ENCODE data around the gene SERPINB5.

The SERPINB5 gene

GRCh38 chr18:63472380-63472779 lies 4.4 kb upstream of the SERPINB5 start:
- DNase-seq: no peak

GRCh38 chr18:63477200-63477599 lies 442 bp downstream of the SERPINB5 start:
- no peak for DNase-seq

GRCh38 chr18:63477968-63478367 lies 1.2 kb downstream of the SERPINB5 start:
- no peak for DNase-seq

GRCh38 chr18:63479826-63480225 lies 3.1 kb downstream of the SERPINB5 start:
- no peak for DNase-seq

GRCh38 chr18:63480476-63480875 lies 3.7 kb downstream of the SERPINB5 start:
- DNase-seq: no peak

GRCh38 chr18:63480915-63481314 lies 4.2 kb downstream of the SERPINB5 start:
- DNase-seq: no peak

DNA sequence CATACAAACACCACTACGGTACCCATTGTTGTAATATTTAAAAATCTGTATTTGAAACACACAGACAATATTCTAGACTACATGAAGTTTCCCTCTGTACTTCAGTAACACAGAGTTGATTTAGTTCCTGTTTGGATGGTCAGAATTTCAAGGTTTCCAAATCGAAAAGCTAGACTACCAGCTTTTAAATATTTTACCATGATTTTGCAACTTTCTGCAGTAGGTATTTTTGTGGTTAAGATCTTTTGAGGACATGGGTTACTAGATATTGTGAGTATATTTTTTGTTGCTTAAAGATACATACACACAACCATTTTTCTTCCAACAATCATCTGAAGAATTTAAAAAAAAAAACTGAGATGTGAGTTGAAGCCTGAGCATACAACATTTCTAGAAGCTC lies 10.9 kb downstream of the SERPINB5 start:
- no peak for DNase-seq

GRCh38 chr18:63488160-63488559 lies 11.4 kb downstream of the SERPINB5 start:
- no peak for DNase-seq

DNA sequence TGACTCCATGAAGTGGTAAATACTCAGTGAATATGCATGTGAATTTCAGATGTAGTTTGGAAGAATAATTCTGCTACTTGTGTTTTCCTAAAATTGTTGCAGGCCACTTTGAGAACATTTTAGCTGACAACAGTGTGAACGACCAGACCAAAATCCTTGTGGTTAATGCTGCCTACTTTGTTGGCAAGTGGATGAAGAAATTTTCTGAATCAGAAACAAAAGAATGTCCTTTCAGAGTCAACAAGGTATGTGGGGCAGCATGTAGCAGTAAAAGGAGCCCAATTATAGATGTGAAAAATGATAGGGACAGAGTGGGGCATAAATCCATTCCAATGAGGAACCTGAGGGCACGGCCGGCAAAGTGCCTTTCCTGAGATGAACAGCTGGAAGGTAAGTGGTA lies 16.1 kb downstream of the SERPINB5 start:
- no peak for DNase-seq

DNA sequence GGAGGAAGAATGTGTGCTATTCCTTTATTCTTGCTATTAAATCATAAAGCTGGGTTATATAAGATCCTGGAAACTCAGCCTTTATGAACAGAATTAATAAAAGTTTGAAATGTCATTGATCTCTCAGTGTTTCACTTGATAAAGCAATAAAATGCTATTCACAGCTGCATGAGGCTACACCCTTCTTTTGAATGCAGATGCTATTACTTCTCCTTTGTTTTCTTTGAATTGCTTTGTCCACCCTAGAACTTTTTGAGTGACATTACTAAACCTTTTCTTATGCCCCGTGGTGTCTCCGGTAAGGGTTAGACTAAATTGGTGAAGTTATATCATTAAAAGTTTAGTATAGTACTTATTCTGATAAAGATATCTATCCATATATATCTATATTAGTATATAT lies 18.9 kb downstream of the SERPINB5 start:
- DNase-seq: no peak

DNA sequence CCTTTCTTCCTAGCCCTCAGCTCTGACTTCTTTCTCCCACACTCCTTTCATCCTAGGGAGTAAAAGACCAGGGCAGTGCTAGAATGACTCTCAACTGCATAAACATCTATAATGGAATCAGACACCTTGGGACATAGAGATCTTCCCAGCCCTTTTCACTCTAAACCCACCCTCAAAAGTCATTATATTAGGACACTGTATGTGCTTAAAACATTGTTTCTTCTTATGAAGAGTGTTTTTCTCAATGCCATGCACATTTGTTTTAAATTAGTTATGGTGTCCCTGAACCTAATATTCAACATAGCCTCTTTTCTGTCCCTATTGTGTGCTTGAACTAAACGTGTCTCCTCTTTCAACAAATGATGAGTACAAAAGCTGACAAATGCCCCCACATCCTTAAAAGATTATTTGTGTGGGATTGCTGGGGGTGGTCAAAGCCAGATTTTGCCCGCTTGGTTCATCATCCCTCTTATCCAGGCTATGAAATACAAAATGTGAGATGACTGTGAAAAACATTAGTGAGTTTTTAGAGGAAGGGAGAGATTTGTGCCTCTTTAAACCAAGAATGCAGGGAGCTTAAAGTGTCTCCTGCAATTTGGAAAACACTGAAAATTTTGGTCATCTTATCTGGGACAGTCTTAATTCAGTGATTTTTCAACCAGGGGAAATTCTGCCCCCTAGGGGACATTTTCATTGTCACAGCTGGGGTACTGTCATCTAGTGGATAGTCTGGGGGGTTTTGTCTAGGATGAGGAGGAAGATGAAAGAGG lies 29.0 kb downstream of the SERPINB5 start:
- DNase-seq: no peak

DNA sequence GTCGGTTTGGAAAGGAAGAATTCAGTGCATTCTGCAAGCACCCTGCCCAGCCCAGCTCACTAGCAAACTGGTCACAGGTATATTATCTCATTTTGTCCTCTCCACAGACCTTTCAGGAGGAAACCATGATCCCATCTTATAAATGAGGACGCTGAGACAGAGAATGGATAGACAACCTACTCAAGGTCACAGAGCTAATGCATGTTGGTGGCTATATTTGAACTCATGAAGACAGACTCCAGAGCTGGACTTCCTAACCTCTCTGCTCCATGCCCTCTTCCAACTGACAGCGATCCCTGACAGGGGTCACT lies 29.5 kb downstream of the SERPINB5 start:
- DNase-seq: no peak

GRCh38 chr18:63508596-63508995 lies 31.8 kb downstream of the SERPINB5 start:
- no peak for DNase-seq

DNA sequence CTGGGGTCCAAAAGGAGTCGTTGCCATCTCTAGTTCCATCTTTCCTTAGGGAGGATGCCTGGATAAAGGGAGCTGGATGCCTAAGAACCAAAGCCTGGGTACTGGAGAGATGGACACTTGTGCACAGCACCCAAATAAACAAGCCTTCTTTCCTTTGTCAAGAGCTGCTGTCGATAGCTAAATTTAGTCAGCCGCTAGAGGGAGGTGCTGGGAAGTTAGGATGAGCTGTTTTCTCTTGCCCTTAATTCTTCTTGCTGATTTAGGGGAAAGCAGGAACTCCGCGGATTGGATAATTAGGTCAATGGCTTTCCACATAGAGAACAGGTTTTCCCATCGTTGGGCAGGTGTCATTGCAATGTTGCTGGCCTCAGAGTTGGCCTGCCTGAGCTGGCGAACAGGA lies 34.5 kb downstream of the SERPINB5 start:
- no peak for DNase-seq

- DNase-seq: no peak
These were observed 37.6 kb downstream of the SERPINB5 start for GRCh38 chr18:63514326-63514725.

DNA sequence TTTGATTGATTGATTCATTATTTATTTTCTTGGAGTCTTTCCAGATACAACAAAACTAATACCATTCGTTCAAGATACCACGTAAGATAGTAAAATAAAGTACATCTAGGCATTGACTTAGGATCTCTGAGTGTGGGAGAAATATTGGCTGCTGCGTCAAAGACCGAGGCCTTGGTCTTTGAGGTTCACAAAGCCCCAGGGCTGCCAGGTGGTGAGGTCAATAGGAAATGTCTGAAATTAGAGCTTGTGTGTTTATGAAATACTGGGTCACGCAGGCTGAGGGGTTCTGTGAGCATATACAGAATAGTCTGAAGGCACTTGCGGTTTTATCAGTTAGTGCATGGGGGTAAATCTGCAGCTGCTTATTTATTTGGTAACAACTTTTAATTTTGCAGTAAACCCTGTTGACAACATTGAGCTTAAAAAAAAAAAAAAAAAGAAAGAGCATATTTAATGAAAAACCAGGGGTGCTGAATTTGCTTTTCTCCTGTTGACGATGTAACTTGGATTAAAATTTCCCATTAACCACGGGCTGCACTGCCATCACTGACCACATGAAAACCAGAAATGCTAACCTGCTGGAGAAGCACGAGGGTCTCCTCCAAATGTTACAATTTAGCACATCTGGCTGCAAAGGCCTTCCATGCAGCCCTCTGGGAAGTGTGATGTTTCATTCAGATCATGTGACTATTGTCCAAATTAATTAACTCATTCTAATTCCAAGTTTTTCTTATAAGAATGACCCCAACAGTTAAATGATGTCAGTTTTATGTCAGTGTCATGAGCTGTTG lies 38.3 kb downstream of the SERPINB5 start:
- DNase-seq: no peak

- DNase-seq: no peak
These were observed 39.0 kb downstream of the SERPINB5 start for GRCh38 chr18:63515801-63516200.

- DNase-seq: peak in 2 of 4 experiments; percentile 5 to 13
These were observed 41.6 kb downstream of the SERPINB5 start for GRCh38 chr18:63518178-63519012.

- no peak for DNase-seq
These were observed 43.4 kb downstream of the SERPINB5 start for GRCh38 chr18:63520053-63520685.

GRCh38 chr18:63523660-63524059 lies 46.9 kb downstream of the SERPINB5 start:
- DNase-seq: no peak

DNA sequence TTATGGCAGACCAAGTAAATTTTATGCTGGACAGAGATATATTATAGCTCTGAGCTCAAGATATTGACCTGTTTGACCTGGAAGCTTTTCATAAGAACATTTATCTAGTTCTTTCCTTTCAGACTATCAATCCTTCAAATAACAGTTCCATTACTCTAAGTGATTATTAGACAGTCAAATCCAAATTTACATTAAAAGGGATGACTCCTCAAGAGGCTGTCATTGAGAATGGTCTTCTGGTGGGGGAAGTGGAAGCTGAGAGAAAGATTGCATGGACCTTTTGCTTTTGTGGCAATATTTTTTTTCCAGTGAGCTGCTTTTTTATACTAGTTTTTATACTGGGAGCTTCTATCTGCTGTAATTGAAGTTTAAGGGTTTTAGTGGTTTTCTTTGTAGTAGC lies 50.5 kb downstream of the SERPINB5 start:
- DNase-seq: no peak

DNA sequence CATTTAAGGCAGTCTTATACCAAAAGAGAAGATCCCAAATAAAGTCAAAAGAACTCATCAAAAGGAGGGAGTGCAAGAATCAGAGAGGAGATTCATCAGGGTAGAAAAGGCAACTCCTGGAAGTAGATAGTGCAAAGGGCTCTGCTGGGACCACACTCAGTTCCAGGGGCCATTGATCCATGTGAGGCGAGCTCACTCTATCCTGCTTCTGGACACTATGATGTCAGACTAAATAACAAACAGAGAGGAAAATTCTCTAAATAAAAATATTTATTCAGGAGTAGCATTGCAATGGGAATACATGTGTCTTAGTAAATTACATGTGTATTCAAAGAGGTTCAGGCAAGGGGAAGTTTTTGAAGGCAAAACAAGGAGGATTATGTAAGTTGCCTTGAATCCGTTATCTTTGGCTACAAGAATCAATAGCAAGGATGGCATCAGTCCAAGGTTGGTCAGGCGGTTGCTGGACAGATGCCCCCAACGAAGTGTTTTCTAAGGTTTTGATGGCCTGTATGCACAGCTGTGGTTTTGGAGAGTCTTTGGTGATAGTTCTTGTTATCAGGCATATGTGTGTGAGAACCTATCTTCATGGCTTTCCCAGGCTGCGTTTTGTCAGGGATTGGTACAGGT lies 52.2 kb downstream of the SERPINB5 start:
- DNase-seq: no peak

DNA sequence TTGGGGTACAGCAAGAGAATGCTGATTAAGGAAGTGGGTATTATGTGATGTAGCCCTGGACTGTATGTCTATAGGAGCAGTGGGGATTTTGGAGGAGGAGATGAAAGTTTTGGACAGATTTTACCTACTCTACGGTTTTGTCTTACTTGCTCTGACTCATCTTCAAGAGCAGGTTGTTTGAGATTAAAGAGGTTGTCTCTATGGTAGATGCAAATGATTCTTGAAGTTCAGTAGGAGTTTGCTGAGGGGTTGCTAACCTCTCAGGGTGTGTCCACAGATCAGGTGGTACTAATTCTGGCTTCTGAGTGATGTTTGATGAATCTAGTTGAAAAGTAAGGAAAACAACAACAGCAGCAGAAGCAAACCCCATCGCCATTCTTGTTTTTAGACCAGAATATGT lies 55.7 kb downstream of the SERPINB5 start:
- no peak for DNase-seq

Data from activated naive CD4-positive, alpha-beta T cell (primary cell).